Urinary bladder (tissue), 4 donors: Measurements from ENCODE around the gene NDUFV2. TPM values are rescaled to one million over a fixed set of nuclear protein-coding genes. Genes with fewer than 3 reads are reported as not detected.

ENCODE experiments used
- DNase-seq: peaks from one replicate; pipeline ENCODE4 v3.0.0-alpha.2; 2015; ENCODE audit errors: extremely low spot score
- H3K27ac ChIP-seq: one replicate; pipeline ENCODE4 v1.5.1; 2013; ENCODE audit warnings: low read depth, mild to moderate bottlenecking, moderate library complexity
- H3K36me3 ChIP-seq: one replicate; pipeline ENCODE4 v1.6.1; 2013; ENCODE audit warnings: mild to moderate bottlenecking, moderate library complexity; ENCODE audit not compliant: insufficient read depth
- H3K4me1 ChIP-seq: one replicate; pipeline ENCODE4 v1.6.1; 2013; ENCODE audit warnings: mild to moderate bottlenecking, moderate library complexity; ENCODE audit not compliant: insufficient read depth
- H3K4me3 ChIP-seq: one replicate; pipeline ENCODE4 v1.5.1; 2013; ENCODE audit warnings: low read depth, low read length
- WGBS: extraction: QIAGEN DNeasy Blood & Tissue Kit; methylation state at CpG from one replicate; pipeline ENCODE4 v1.1.7; 2013; 5-methylcytosine and 5-hydroxymethylcytosine counted together
- polyA plus RNA-seq: library from polyadenylated mRNA; stranded (reverse); fragments of 200-250 nt; gene quantifications from one replicate; pipeline ENCODE4 v1.2.3, GENCODE V29; 2013
- total RNA-seq: library from RNA; depleted of rRNA; stranded (reverse); fragments of >200 nt; gene quantifications from one replicate; pipeline ENCODE4 v1.2.3, GENCODE V29; 2014
- donor health status: healthy with polysubstance abuse.
- donor health status: healthy.

NDUFV2 gene
- total and polyA plus RNA-seq, 2 donors: 116 to 143 TPM

GRCh38 chr18:9095297-9096006 lies 7.0 kb upstream of the NDUFV2 start:
- 32% methylated on average over 9 of the region's 9 CpGs for WGBS
- peak overlapping the region; percentile 53 for H3K27ac ChIP-seq
- H3K4me3 ChIP-seq: no peak overlapping the region
- no peaks in the 10 kb centered on the region for H3K36me3 ChIP-seq
- DNase-seq: no peak
- H3K4me1 ChIP-seq: no peaks in the 10 kb centered on the region

- H3K27ac ChIP-seq: peak overlapping the region; percentile 23
- WGBS: 62% methylated on average over 3 of the region's 3 CpGs
- no peak overlapping the region for H3K4me3 ChIP-seq
- H3K36me3 ChIP-seq: no peaks in the 10 kb centered on the region
- DNase-seq: no peak
- H3K4me1 ChIP-seq: no peaks in the 10 kb centered on the region
These were observed 6.5 kb upstream of the NDUFV2 start for GRCh38 chr18:9096007-9096371.

GRCh38 chr18:9096685-9097084 lies 5.8 kb upstream of the NDUFV2 start:
- DNase-seq: no peak
- WGBS: 78% methylated on average over 2 of the region's 2 CpGs
- Histone ChIP-seq H3K27ac (no peak overlapping the region), H3K36me3 (no peaks in the 10 kb centered on the region), H3K4me3 (no peak overlapping the region), H3K4me1 (no peaks in the 10 kb centered on the region)

- Histone ChIP-seq H3K27ac (no peak overlapping the region), H3K4me3 (no peak overlapping the region), H3K4me1 (no peaks in the 10 kb centered on the region), H3K36me3 (no peaks in the 10 kb centered on the region)
- DNase-seq: no peak
- 85% methylated on average over 2 of the region's 2 CpGs for WGBS
These were observed 5.2 kb upstream of the NDUFV2 start for GRCh38 chr18:9097349-9097748.

- no peak for DNase-seq
- 79% methylated on average over 3 of the region's 3 CpGs for WGBS
- no peaks in the 10 kb centered on the region for H3K36me3 ChIP-seq
- H3K4me1 ChIP-seq: peaks cover 2% of the 10 kb centered on the region
- H3K27ac ChIP-seq: no peak overlapping the region
- H3K4me3 ChIP-seq: no peak overlapping the region
These were observed 1.7 kb upstream of the NDUFV2 start for GRCh38 chr18:9100796-9101195.

GRCh38 chr18:9101730-9102507 lies 580 bp upstream of the NDUFV2 start:
- Histone ChIP-seq H3K4me3 (peak overlapping the region; percentile 68), H3K27ac (peak overlapping the region; percentile 89), H3K4me1 (peaks cover 2% of the 10 kb centered on the region), H3K36me3 (no peaks in the 10 kb centered on the region)
- WGBS: 3% methylated on average over 17 of the region's 17 CpGs
- DNase-seq: peak; percentile 55

GRCh38 chr18:9103376-9103873 lies 926 bp downstream of the NDUFV2 start:
- Histone ChIP-seq H3K4me3 (peak overlapping the region; percentile 68), H3K36me3 (no peaks in the 10 kb centered on the region), H3K4me1 (peaks cover 3% of the 10 kb centered on the region), H3K27ac (peak overlapping the region; percentile 90)
- DNase-seq: no peak
- 1% methylated on average over 4 of the region's 4 CpGs for WGBS

GRCh38 chr18:9104244-9104901 lies 1.9 kb downstream of the NDUFV2 start:
- no peak for DNase-seq
- peak overlapping the region; percentile 10 for H3K27ac ChIP-seq
- WGBS: 17% methylated on average over 5 of the region's 5 CpGs
- peak overlapping the region; percentile 68 for H3K4me3 ChIP-seq
- peaks cover 3% of the 10 kb centered on the region for H3K4me1 ChIP-seq
- H3K36me3 ChIP-seq: no peaks in the 10 kb centered on the region

- no peak for DNase-seq
- Histone ChIP-seq H3K4me3 (no peak overlapping the region), H3K36me3 (no peaks in the 10 kb centered on the region), H3K4me1 (peaks cover 3% of the 10 kb centered on the region), H3K27ac (no peak overlapping the region)
- WGBS: 40% methylated on average over 3 of the region's 3 CpGs
These were observed 2.9 kb downstream of the NDUFV2 start for GRCh38 chr18:9105420-9105819.

GRCh38 chr18:9106094-9106493 lies 3.6 kb downstream of the NDUFV2 start:
- no peak for DNase-seq
- Histone ChIP-seq H3K36me3 (no peaks in the 10 kb centered on the region), H3K27ac (no peak overlapping the region), H3K4me3 (no peak overlapping the region), H3K4me1 (peaks cover 3% of the 10 kb centered on the region)
- 39% methylated on average over 1 of the region's 1 CpG for WGBS

GRCh38 chr18:9106800-9107584 lies 4.5 kb downstream of the NDUFV2 start:
- WGBS: 20% methylated on average over 4 of the region's 4 CpGs
- Histone ChIP-seq H3K4me3 (no peak overlapping the region), H3K36me3 (no peaks in the 10 kb centered on the region), H3K27ac (no peak overlapping the region), H3K4me1 (peaks cover 3% of the 10 kb centered on the region)
- DNase-seq: no peak

- no peak for DNase-seq
- 81% methylated on average over 2 of the region's 2 CpGs for WGBS
- Histone ChIP-seq H3K36me3 (no peaks in the 10 kb centered on the region), H3K27ac (no peak overlapping the region), H3K4me3 (no peak overlapping the region), H3K4me1 (peaks cover 3% of the 10 kb centered on the region)
These were observed 6.4 kb downstream of the NDUFV2 start for GRCh38 chr18:9108911-9109310.

GRCh38 chr18:9109523-9109922 lies 7.0 kb downstream of the NDUFV2 start:
- DNase-seq: no peak
- Histone ChIP-seq H3K36me3 (no peaks in the 10 kb centered on the region), H3K4me3 (no peak overlapping the region), H3K27ac (no peak overlapping the region), H3K4me1 (peaks cover 1% of the 10 kb centered on the region)
- WGBS: 43% methylated on average over 4 of the region's 4 CpGs
